ENCODE measurements around the gene PCDH9.

The PCDH9 gene

DNA sequence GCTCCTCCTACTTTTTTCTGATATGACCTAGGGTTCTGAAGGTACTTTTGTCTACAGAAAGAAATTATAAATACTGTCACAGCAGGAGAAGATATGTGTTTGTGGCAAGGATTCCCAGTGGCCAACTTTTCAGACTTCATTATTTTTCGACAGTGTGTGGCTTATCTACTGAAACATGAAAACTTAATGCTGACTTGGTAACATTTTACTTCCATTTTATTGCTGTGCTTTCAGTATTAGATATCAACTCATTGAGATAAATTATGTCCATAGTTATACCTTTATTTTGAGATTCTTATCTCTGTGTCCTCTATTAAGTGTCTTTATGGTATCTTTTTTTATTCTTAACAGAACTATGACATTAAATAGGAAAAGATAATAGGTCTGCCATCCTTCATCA, 700.0 kb downstream of the PCDH9 start:
- DNase-seq (ENCODE audit: low read depth in 2 of 2) = no peak

DNA sequence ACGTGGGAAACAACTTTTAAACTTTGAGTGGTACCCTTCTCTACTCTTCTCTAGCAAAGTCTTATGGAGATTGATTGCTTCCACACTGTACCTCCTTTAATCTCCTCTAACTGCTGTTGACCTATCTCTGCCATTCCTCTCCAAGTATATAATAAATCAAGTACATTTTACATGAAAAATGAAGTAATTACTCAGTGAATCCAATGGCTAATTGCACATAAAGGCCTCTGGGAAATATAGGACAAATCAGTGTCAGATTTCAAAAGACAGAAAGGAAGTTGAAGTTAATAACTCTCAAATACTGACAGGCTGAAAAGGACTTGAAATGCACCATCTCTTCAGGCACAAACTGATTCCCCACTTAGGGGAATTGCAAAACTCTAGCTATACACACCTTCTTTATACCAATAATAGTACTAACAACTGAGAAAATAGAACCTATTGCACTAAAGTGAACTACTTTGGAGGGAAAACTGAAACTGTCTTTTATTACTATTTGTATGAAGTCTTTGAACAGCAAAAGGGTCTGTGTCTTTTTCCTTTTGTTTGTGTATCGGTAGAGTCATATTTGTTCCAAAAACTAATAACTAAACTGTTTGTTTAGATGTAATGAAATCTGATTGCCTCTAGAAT, 701.1 kb downstream of the PCDH9 start:
- DNase-seq (ENCODE audit: low read depth in 2 of 2) = no peak

DNA sequence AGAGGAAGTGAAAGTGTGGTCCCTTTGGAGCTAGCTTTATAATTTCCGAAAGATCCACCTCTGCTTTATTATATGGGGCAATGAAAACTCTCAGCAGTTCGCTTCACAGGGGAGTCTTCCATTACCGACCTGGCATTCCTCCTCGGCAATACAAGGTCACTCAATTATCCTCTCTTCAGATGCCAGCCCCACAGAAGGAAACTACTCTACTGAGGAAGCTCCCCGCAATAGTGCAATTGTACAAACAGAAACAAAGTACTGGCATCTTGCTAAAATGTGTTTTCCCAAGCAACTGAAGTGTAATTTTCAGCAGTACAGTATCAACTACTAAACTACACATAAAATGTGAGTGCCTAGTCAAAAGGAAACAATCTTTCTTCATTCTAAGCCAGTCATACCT, 702.0 kb downstream of the PCDH9 start:
- DNase-seq (ENCODE audit: low read depth in 2 of 2) = no peak

DNA sequence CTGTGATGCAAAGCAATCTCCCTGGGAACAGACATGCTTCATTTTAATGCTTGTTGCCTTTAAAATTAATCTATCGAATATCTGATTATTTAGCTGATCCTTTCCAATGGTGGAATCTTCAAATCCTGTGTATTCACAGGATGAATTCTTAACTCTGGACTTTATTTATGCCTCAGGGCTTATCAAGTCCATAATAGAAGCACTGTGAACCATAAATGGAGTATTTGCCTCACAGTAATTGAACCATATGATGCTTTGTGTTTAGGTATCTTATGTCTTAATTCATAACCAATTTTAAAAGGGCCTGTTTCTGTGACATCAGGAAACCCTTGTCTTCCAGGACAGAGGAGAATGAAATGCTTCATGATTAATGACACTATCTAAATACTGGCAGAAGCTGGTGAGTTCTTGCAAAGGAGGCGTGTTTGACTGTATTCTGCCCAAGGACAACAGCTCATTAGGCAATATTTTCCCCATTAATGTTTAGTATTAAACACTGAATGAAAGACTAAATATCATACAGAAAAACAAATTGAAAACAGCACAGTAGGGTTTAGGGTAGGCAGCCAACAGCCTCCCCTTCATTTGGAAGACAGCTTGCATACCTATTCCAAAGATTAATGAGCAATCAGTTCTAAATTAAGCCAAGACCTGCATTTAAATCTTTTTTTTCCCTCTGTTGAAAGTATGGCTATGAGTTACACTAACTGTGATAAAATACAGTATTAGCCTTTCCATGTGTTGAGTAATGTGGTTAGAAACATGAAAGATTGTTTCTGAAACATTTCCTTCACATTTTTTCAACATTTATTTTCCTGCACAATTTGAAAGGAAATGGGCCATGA, 709.4 kb downstream of the PCDH9 start:
- peak; percentile 72 to 77 for DNase-seq (ENCODE audit: low read depth in 2 of 2)

DNA sequence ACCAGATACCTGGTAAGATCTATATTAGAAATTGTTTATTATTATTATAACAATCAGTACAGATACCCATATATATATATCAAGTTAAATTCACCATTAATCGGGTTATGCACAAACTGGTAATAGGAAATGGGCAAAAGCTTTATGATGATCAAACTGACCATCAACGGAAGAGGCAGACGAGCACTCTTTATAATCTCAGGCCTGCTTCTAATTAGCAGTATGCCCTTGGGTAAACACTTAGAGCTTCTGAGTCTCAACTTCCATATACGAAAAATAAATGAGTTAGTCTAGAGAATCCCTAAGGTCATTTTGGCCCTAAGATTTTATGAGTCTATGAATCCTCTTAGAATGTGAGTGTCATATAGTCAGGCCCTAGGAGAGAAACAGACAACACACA, 710.9 kb downstream of the PCDH9 start:
- DNase-seq (ENCODE audit: low read depth in 2 of 2) = no peak

- DNase-seq (ENCODE audit: low read depth in 2 of 2) = no peak
Observed at GRCh38 chr13:66518068-66518467, 712.1 kb downstream of the PCDH9 start.

- peak; percentile 52 for DNase-seq (ENCODE audit: low read depth in 2 of 2)
Observed at GRCh38 chr13:66513728-66514127, 716.4 kb downstream of the PCDH9 start.

DNA sequence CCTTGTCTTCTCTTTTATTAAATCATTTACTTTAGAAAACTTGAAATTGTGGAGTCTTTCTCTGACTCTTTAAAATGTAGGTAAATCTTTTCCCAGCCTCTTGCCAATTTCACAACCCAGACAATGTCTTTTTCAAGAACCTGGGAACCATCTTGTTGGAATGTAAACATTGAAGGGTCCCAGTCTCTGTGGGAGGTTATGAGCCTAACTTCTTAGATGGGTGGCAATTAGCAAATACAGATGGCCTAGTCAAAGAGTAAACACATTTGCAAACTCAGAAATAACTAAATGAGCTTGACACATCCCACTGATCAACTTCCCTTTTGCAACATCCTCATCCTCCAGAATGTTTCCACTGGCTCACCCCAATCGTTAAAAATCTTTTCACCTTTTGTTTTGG, 721.0 kb downstream of the PCDH9 start:
- DNase-seq (ENCODE audit: low read depth in 2 of 2) = no peak

DNA sequence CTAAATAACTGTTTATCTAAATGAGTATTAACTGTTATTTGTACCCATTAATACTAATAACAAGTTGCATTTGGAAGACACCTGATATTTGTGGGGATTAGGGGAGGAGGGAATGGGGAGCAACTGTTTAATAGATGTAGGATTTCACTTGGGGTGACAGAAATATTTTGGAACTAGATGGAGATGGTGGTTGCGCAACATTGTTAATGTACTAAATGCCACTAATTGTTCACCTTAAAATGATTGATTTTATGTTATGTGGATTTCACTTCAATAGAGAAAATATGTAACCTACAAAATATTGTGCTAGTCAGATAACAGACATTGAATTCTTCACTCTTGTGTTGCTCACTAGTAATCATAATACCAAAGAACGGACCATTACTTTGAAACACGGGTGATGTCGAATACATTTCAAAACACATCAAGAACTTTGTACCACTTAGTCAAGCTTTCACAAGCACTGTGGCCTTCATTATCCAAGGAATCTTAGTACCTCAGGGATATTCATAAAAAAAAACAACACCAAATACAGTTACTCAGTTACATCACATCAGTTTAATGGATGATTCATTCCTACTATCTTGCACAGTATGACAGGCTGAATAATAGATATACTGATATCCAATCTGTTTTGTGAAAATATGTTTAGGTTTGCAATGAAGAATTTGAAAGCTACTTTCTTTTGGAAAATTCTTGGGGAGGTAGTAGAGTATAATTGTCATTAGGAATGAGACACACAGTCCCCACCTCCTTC, 721.8 kb downstream of the PCDH9 start:
- peak in 1 of 2 experiments; percentile 14 for DNase-seq (ENCODE audit: low read depth in 2 of 2)

- no peak for DNase-seq (ENCODE audit: low read depth in 2 of 2)
Observed at GRCh38 chr13:66506979-66507378, 723.2 kb downstream of the PCDH9 start.

GRCh38 chr13:66506051-66506777, 723.9 kb downstream of the PCDH9 start:
- no peak for DNase-seq (ENCODE audit: low read depth in 2 of 2)

DNA sequence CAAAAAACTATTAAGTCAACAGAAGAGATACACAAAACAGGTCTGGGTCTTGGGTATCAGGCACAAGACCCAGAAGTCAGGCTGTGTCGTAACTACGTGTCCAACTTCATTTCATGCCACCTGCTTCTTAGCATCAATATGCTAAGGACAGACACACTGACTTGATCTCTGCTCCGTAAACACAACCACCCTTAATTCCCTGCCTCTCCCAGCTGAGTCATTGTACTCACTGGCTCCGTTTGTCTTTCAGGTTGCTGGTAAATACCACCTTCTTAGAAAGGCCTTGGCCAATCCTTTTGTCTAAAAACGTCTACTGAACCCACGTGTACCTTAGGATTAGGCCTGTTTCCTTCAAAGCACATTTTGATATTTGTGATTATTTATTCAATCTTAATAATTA, 726.2 kb downstream of the PCDH9 start:
- no peak for DNase-seq (ENCODE audit: low read depth in 2 of 2)

- peak; percentile 59 to 61 for DNase-seq (ENCODE audit: low read depth in 2 of 2)
Observed at GRCh38 chr13:66501181-66501580, 729.0 kb downstream of the PCDH9 start.

GRCh38 chr13:66492479-66492878, 737.7 kb downstream of the PCDH9 start:
- no peak for DNase-seq (ENCODE audit: low read depth in 2 of 2)

GRCh38 chr13:66491251-66491650, 738.9 kb downstream of the PCDH9 start:
- no peak for DNase-seq (ENCODE audit: low read depth in 2 of 2)

DNA sequence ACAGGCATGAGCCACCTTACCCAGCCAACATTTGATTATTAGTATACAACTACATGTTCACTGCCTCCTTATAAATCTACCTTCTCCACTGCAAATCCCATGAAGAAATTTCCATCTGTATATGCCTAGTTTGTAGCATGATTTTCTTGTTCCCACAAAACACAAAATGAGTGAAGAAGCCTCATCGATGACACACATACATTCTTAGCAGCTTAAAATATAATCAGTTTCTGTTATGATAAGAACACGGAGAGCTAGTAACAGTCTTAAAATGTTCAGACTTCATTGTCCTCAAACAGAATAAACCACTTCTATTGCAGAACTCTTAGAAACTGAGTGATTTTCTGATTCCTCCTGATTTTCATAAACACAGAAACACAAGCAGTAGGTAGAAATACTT, 740.5 kb downstream of the PCDH9 start:
- no peak for DNase-seq (ENCODE audit: low read depth in 2 of 2)

DNA sequence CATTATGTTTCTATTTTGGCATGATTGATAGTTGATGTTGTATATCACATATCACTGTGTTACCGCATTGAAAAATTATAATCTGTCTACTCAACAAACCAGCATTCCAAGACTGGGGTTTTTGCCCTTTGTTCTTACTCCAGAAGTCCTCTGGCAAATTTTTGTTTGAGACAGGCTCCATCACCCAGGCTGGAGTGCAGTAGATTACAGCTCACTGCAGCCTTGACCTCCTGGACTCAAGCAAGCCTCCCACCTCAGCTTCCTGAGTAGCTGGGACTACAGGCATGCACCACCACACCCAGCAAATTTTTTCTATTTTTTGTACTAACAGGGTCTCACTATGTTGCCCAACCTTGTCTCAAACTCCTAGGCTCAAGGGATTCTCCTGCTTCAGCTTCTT, 741.0 kb downstream of the PCDH9 start:
- no peak for DNase-seq (ENCODE audit: low read depth in 2 of 2)

- DNase-seq (ENCODE audit: low read depth in 2 of 2) = no peak
Observed at GRCh38 chr13:66483712-66484111, 746.4 kb downstream of the PCDH9 start.

- DNase-seq (ENCODE audit: low read depth in 2 of 2) = no peak
Observed at GRCh38 chr13:66482836-66483235, 747.3 kb downstream of the PCDH9 start.

GRCh38 chr13:66477816-66478215, 752.3 kb downstream of the PCDH9 start:
- peak; percentile 15 for DNase-seq (ENCODE audit: low read depth in 2 of 2)

DNA sequence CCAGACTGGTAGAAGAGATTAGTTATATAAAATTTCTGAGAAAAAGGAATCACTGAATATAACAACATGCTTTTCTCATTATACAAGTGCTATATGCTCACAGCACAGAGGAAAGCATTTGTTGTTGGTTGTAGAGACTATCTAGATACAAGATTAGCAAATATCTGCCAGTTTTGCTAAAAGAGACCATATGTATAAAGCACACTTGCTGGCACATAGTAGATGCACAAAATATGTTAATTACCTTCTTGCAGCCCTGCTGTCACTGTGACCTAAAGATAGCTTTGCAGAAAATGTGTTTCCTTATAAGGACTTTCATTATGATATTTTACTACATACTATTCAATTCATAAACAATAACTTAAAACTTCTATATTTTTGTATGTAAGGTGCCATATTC, 755.1 kb downstream of the PCDH9 start:
- DNase-seq (ENCODE audit: low read depth in 2 of 2) = no peak

GRCh38 chr13:66469745-66470144, 760.4 kb downstream of the PCDH9 start:
- DNase-seq (ENCODE audit: low read depth in 2 of 2) = no peak

Data from fibroblast of skin of left quadriceps (primary cell).